Tibial nerve (tissue), 4 donors: ENCODE results near the gene ANKRD26.

Experiments
- EP300 ChIP-seq, 2 donors: sonication (generic); formaldehyde crosslinking; IDR thresholded peaks; one replicate each; pipeline ENCODE4 v1.6.1; 2017; ENCODE audit warnings: antibody characterized with exemption in 2 of 2, mild to moderate bottlenecking in 1 of 2
- POLR2A ChIP-seq, 2 donors: fragments of 450-650 bp; IDR thresholded peaks; one replicate each; pipeline ENCODE4 v1.6.1; 2017; ENCODE audit warnings: antibody characterized with exemption in 2 of 2, mild to moderate bottlenecking in 2 of 2, moderate library complexity in 2 of 2
- TF ChIP-seq, protein P1 (sequence below), 5 experiments: fragments of 200-600 bp in 3 of 5; fragments of 450-650 bp in 2 of 5; sonication (generic) in 3 of 5; IDR thresholded peaks; one replicate each; pipeline ENCODE4 v1.5.1; 2016 to 2019; ENCODE audit warnings: antibody characterized with exemption in 5 of 5, mild to moderate bottlenecking in 3 of 5, moderate library complexity in 2 of 5

DNA sequence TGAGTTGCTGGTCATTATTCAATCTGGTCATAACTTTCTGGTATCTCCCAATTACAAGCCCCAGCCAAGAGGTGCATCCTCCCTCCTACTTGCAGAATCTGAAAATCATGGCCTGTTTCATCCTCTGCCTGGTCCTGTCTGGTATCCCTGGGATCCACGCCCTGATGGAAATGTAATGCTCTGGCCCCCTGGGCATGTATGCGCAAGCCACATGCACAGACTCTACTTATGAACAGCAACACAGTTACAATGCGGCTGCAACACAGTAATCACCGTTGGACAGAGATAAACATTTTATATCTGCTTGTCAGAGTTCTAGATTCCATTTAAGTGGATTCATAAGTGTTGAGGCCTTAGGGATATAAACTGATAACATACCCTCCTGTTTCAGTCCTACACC is 121.8 kb downstream of the ANKRD26 start:
- TF ChIP-seq, protein P1, sequence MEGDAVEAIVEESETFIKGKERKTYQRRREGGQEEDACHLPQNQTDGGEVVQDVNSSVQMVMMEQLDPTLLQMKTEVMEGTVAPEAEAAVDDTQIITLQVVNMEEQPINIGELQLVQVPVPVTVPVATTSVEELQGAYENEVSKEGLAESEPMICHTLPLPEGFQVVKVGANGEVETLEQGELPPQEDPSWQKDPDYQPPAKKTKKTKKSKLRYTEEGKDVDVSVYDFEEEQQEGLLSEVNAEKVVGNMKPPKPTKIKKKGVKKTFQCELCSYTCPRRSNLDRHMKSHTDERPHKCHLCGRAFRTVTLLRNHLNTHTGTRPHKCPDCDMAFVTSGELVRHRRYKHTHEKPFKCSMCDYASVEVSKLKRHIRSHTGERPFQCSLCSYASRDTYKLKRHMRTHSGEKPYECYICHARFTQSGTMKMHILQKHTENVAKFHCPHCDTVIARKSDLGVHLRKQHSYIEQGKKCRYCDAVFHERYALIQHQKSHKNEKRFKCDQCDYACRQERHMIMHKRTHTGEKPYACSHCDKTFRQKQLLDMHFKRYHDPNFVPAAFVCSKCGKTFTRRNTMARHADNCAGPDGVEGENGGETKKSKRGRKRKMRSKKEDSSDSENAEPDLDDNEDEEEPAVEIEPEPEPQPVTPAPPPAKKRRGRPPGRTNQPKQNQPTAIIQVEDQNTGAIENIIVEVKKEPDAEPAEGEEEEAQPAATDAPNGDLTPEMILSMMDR (IDR thresholded peaks at IDR 0.05) = no peak
- TF ChIP-seq EP300 (IDR thresholded peaks at IDR 0.05) (no peak), POLR2A (IDR thresholded peaks at IDR 0.05) (no peak)
